Measurements from ENCODE around the gene XYLT1. TPM values are rescaled to one million over a fixed set of nuclear protein-coding genes. Genes with fewer than 3 reads are reported as not detected.
A peak's percentile ranks its signal among the peaks of the same experiment; 100 is the strongest.

XYLT1 gene
- total and polyA plus RNA-seq, 9 of the 15 experiments (the other 6 are each of a cell fraction or from before 2014, with no cell fraction given), result 0.03 to 0.09 (median 0.08) TPM; not detected in 6

GRCh38 chr16:17413508-17413907 lies 57.3 kb downstream of the XYLT1 start:
- no peaks in the 10 kb centered on the region for H3K9me3 ChIP-seq (replicated peaks; ENCODE audit: control insufficient read depth, insufficient read depth, low read depth, low read length)
- H3K27me3 ChIP-seq (ENCODE audit: control insufficient read depth in 2 of 2, insufficient read depth in 2 of 2, low read length in 2 of 2), result peaks cover 3 to 23% of the 10 kb centered on the region in 2 experiments; a peak in 4 of 5 replicates
- H3K4me3 ChIP-seq, result no peak overlapping the region
- no peaks in the 10 kb centered on the region for H3K79me2 ChIP-seq (ENCODE audit: control insufficient read depth, insufficient read depth, low read length)
- no peak overlapping the region for H3K4me2 ChIP-seq (ENCODE audit: insufficient read depth, low read length)
- H4K20me1 ChIP-seq (replicated peaks; ENCODE audit: control insufficient read depth, insufficient read depth, low read length), result peaks cover 6% of the 10 kb centered on the region; the same call in 1 of the 2 replicates
- BruUV-seq (replicated peaks), result no TSS peak
- ATAC-seq (no peak), DNase-seq (ENCODE audit: extremely low read depth in 1 of 4, low spot score in 3 of 4) (no peak), FAIRE-seq (no peak)
- H3K36me3 ChIP-seq (ENCODE audit: control insufficient read depth, insufficient read depth, low read length), result no peaks in the 10 kb centered on the region
- H3K9ac ChIP-seq (ENCODE audit: insufficient read depth in 1 of 2, low read depth in 2 of 2, low read length in 2 of 2), result no peak overlapping the region
- ChIA-PET CTCF (ENCODE audit: low intra/inter-chr PET ratio) (no interaction called here), POLR2A (no interaction called here)
- no peaks in the 10 kb centered on the region for H3K9me1 ChIP-seq (ENCODE audit: control insufficient read depth, insufficient read depth, low read length)
- in situ Hi-C loops (cut with MboI) (no loop called here), intact Hi-C loops (cut with micrococcal nuclease) (no loop called here)
- H3K27ac ChIP-seq (ENCODE audit: extremely low read depth, low read depth, low read length), result no peak overlapping the region
- no peaks in the 10 kb centered on the region for H3K4me1 ChIP-seq (replicated peaks in 1 of 2; ENCODE audit: control insufficient read depth in 2 of 2, insufficient read depth in 2 of 2, low read length in 2 of 2)
- 2% methylated on average over 4 of the region's 4 CpGs for WGBS (ENCODE audit: insufficient coverage, low coverage, missing lambda C conversion rate)
- no peak overlapping the region for H2AFZ ChIP-seq (ENCODE audit: low read depth, low read length)
- TF ChIP-seq MAFG (tag; conservative IDR thresholded peaks at IDR 0.05) (peak; percentile 34; the same call in 1 of the 2 replicates), ZNF57 (CRISPR knock-in tag; IDR thresholded peaks at IDR 0.05) (no peak), HCFC1 (IDR thresholded peaks at IDR 0.05; ENCODE audit: low read depth, low read length) (no peak), PTTG1 (tag; IDR thresholded peaks at IDR 0.05; ENCODE audit: low read depth) (no peak), POLR2G (IDR thresholded peaks at IDR 0.05; ENCODE audit: low read depth, low read length) (no peak), BCL6 (CRISPR knock-in tag; IDR thresholded peaks at IDR 0.05) (no peak), RFX5 (IDR thresholded peaks at IDR 0.05; ENCODE audit: low read depth, low read length) (no peak), CHD1 (IDR thresholded peaks at IDR 0.05; ENCODE audit: low read length) (no peak), ZNF224 (CRISPR knock-in tag; IDR thresholded peaks at IDR 0.05) (no peak), MAFK (IDR thresholded peaks at IDR 0.05; ENCODE audit: low read length) (0 out of 2 replicates have a peak, but pooled peaks have one; percentile 23), ZNF644 (tag; IDR thresholded peaks at IDR 0.05; ENCODE audit: low read depth) (no peak), ZNF12 (CRISPR knock-in tag; IDR thresholded peaks at IDR 0.05) (no peak), RNF219 (CRISPR knock-in tag; IDR thresholded peaks at IDR 0.05) (no peak), NR1H2 (CRISPR knock-in tag; IDR thresholded peaks at IDR 0.05) (no peak), C11orf30 (IDR thresholded peaks at IDR 0.05; ENCODE audit: low read depth) (peak; percentile 52; the same call in 1 of the 2 replicates), ZNF134 (CRISPR knock-in tag; conservative IDR thresholded peaks at IDR 0.05) (no peak)

Measured in K562 (cell line).